Testis (tissue), 2 donors: Measurements from ENCODE around the gene CD72.

Experiments
- CTCF ChIP-seq, 3 experiments: fragments of 450-650 bp in 2 of 3; fragments of 200-600 bp in 1 of 3; sonication (generic) in 1 of 3; IDR thresholded peaks; one replicate each; pipeline ENCODE4 v1.5.1; 2016 to 2019; ENCODE audit warnings: antibody characterized with exemption in 3 of 3, mild to moderate bottlenecking in 2 of 3, moderate library complexity in 1 of 3
- POLR2A ChIP-seq: fragments of 450-650 bp; IDR thresholded peaks from one replicate; pipeline ENCODE4 v1.6.1; 2017; ENCODE audit warnings: antibody characterized with exemption, mild to moderate bottlenecking, moderate library complexity

GRCh38 chr9:35656348-35656747 lies 38.1 kb upstream of the CD72 start:
- TF ChIP-seq CTCF (IDR thresholded peaks at IDR 0.05) (no peak), POLR2A (no peak)
